ENCODE measurements around the gene VSNL1.

VSNL1 gene

DNA sequence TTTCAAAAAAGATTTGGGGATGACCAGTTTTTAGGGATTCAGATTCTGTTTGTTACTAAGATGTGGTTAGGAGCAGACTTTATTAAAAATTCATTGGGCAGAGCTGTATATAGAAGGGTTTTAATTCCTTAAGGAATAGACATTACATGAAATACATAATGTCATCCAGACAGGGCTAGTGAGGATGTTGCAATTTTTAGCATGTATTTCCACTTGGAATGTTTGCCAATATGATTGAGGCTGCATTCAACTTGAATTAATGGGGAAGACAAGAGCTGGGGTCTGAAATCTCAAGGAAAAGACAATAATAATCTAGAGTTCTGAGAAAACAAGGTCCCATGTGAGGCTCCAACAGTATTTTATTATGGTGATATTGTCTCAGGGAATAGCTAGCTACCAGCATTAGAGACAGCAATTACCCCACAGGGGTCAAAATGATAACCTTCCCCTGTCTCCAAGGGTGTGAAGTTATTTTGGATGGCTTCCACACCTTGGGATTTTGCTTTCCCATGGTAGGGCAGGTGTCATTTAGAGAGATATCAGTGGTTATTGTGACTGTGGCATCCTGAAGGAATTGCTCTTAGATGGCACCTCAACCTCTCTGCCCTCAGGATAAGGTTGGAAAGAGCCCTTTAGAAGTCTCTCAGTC is 60.2 kb downstream of the VSNL1 start:
- no peaks in the 10 kb centered on the region for H3K9me3 Mint-ChIP-seq
- H3K4me3 Mint-ChIP-seq: no peak overlapping the region
- no peaks in the 10 kb centered on the region for H3K36me3 Mint-ChIP-seq (ENCODE audit: low read depth)
- TF ChIP-seq, protein P1, sequence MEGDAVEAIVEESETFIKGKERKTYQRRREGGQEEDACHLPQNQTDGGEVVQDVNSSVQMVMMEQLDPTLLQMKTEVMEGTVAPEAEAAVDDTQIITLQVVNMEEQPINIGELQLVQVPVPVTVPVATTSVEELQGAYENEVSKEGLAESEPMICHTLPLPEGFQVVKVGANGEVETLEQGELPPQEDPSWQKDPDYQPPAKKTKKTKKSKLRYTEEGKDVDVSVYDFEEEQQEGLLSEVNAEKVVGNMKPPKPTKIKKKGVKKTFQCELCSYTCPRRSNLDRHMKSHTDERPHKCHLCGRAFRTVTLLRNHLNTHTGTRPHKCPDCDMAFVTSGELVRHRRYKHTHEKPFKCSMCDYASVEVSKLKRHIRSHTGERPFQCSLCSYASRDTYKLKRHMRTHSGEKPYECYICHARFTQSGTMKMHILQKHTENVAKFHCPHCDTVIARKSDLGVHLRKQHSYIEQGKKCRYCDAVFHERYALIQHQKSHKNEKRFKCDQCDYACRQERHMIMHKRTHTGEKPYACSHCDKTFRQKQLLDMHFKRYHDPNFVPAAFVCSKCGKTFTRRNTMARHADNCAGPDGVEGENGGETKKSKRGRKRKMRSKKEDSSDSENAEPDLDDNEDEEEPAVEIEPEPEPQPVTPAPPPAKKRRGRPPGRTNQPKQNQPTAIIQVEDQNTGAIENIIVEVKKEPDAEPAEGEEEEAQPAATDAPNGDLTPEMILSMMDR (IDR thresholded peaks at IDR 0.05; ENCODE audit: unreplicated experiment in 3 of 3): no peak
- H3K4me1 Mint-ChIP-seq: no peaks in the 10 kb centered on the region
- H3K27ac Mint-ChIP-seq: no peak overlapping the region
- no peaks in the 10 kb centered on the region for H3K27me3 Mint-ChIP-seq (ENCODE audit: low read depth)

DNA sequence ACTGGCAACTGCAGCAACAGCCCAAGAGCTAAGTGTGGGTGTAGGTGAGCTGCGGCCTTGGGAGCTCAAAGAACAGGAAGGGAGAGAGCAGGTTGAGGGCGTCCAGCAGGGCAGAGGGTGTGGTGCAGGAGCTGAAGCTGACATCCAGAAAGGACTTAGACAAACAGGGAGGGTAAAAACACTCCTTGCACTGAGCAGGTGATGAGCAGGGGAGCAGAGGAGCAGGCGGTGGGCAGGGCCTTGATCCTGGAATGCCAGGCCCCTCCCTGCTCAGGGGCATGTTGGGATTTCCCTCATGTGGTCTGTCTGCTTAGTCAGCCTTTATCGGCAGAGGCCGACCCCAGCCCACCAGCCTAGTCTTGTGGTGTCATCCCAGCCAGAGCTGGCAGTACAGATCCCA is 63.6 kb downstream of the VSNL1 start:
- Mint-ChIP-seq H3K27me3 (ENCODE audit: low read depth) (no peaks in the 10 kb centered on the region), H3K36me3 (ENCODE audit: low read depth) (no peaks in the 10 kb centered on the region), H3K27ac (no peak overlapping the region), H3K4me1 (no peaks in the 10 kb centered on the region), H3K4me3 (no peak overlapping the region), H3K9me3 (no peaks in the 10 kb centered on the region)
- TF ChIP-seq, protein P1 (IDR thresholded peaks at IDR 0.05; ENCODE audit: unreplicated experiment in 3 of 3): no peak

DNA sequence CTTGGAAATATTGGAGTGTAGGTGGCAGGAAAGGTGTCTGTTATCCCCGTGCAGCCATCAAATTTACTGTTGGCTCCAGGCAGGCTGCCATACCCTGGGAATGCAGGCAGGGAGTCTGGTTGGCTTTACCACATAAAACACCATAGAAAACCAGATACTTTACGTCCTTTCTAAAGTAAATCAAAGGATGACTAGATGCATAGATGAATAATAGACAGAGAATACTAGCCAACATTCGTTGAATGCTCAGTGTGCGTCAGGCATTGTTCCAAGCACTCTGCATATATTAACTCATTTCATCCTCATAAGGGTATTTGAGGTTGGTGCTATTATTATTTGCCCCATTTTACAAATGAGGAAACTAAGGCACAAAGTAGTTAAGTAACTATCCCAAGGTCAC is 65.2 kb downstream of the VSNL1 start:
- H3K9me3 Mint-ChIP-seq: no peaks in the 10 kb centered on the region
- no peaks in the 10 kb centered on the region for H3K4me1 Mint-ChIP-seq
- TF ChIP-seq, protein P1 (IDR thresholded peaks at IDR 0.05; ENCODE audit: unreplicated experiment in 3 of 3): no peak
- no peak overlapping the region for H3K4me3 Mint-ChIP-seq
- no peaks in the 10 kb centered on the region for H3K27me3 Mint-ChIP-seq (ENCODE audit: low read depth)
- no peaks in the 10 kb centered on the region for H3K36me3 Mint-ChIP-seq (ENCODE audit: low read depth)
- H3K27ac Mint-ChIP-seq: no peak overlapping the region

DNA sequence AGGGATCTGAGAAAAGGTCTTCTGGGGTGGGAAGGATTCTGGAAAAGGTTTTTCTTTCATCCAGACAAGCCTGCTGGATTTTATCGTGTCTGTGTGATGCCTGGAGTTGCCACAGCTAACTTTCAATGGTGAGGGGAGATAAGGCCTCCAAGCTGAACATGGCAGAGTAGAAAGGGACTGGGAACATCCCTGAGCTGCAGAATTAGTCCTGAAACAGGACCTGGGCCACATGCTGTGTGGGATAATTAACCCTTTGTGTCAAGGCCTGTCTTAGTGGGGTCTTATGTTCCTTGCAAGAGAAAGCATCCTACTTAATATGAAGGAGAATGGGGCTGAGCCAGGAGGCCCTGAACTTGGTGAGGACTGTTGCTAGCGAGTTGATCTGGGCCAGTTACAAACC is 66.4 kb downstream of the VSNL1 start:
- no peak overlapping the region for H3K27ac Mint-ChIP-seq
- no peaks in the 10 kb centered on the region for H3K36me3 Mint-ChIP-seq (ENCODE audit: low read depth)
- no peaks in the 10 kb centered on the region for H3K4me1 Mint-ChIP-seq
- H3K27me3 Mint-ChIP-seq (ENCODE audit: low read depth): no peaks in the 10 kb centered on the region
- H3K4me3 Mint-ChIP-seq: no peak overlapping the region
- TF ChIP-seq, protein P1 (IDR thresholded peaks at IDR 0.05; ENCODE audit: unreplicated experiment in 3 of 3): no peak
- no peaks in the 10 kb centered on the region for H3K9me3 Mint-ChIP-seq

DNA sequence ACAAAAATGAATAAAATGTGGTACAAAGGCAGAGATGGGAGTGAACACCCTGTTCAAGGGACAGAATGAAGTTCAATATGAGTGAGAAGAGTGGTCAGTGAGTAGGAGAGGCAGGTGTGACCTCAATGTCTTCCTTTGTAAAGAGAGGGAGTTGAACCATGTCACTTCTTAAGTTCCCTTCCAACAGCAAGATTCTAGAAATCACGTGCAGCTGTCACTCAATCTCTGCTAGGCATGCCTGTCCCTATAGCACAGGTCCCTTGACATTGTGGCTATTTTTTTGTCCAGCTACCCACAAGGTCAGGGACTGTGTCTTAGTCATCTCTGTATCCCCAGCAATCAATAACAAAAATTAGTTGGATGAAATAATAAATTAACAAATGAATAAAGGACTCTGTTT is 66.9 kb downstream of the VSNL1 start:
- TF ChIP-seq, protein P1 (IDR thresholded peaks at IDR 0.05; ENCODE audit: unreplicated experiment in 3 of 3): no peak
- no peak overlapping the region for H3K4me3 Mint-ChIP-seq
- no peak overlapping the region for H3K27ac Mint-ChIP-seq
- H3K27me3 Mint-ChIP-seq (ENCODE audit: low read depth): no peaks in the 10 kb centered on the region
- H3K4me1 Mint-ChIP-seq: no peaks in the 10 kb centered on the region
- no peaks in the 10 kb centered on the region for H3K9me3 Mint-ChIP-seq
- H3K36me3 Mint-ChIP-seq (ENCODE audit: low read depth): no peaks in the 10 kb centered on the region

DNA sequence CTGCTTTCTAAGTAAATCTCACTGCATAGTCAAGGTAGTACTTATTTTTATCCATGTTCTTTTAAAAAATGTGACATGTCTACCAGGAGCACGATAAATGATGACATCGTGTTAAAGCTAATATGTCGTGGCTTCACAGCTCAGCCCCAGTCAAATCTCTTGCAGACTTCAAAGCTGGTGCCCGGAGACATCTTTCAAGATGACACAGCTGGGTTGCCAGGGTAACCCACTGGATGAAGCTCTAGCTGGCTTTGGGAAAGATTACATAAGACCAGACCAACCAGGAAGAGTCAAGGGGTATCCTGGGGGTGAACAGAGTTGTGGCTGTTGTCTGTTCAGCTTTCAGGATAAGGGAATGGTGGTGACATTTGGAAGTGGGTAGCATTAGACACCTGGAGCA is 67.8 kb downstream of the VSNL1 start:
- H3K36me3 Mint-ChIP-seq (ENCODE audit: low read depth): no peaks in the 10 kb centered on the region
- H3K4me1 Mint-ChIP-seq: no peaks in the 10 kb centered on the region
- TF ChIP-seq, protein P1 (IDR thresholded peaks at IDR 0.05; ENCODE audit: unreplicated experiment in 3 of 3): no peak
- no peaks in the 10 kb centered on the region for H3K9me3 Mint-ChIP-seq
- no peaks in the 10 kb centered on the region for H3K27me3 Mint-ChIP-seq (ENCODE audit: low read depth)
- no peak overlapping the region for H3K27ac Mint-ChIP-seq
- H3K4me3 Mint-ChIP-seq: no peak overlapping the region

All from nephron (organoid).